Activated B cell treated with CpG ODN at 0.5 μM for 24 hours (primary cell): ENCODE data around the gene GALNT8. TPM values are rescaled to one million over a fixed set of nuclear protein-coding genes. Genes with fewer than 3 reads are reported as not detected.

ENCODE experiments used
- ATAC-seq: fragments of 200-7000 bp; cut with Tn5 transposase; one replicate; pipeline ENCODE4 v1.10.0; 2021; ENCODE audit warnings: low read depth, mild to moderate bottlenecking, moderate library complexity
- CTCF ChIA-PET: fragments of 350-600 bp; sonication (Branson Sonifier 250); formaldehyde crosslinking; loops from one replicate; lab custom pipeline; 2021; ENCODE audit warnings: antibody characterized with exemption; lab: Charles Lee
- POLR2A ChIA-PET: fragments of 350-600 bp; sonication (Branson Sonifier 250); formaldehyde crosslinking; loops from one replicate; lab custom pipeline; 2021; ENCODE audit warnings: antibody characterized with exemption; lab: Charles Lee
- DNase-seq: peaks from one replicate; pipeline ENCODE4 v3.0.0; 2022
- H3K27ac Mint-ChIP-seq: one replicate; pipeline ENCODE4 v1.8.0; 2020; ENCODE audit warnings: mixed read lengths
- H3K27me3 Mint-ChIP-seq: one replicate; pipeline ENCODE4 v1.8.0; 2021; ENCODE audit warnings: mixed read lengths
- H3K36me3 Mint-ChIP-seq: one replicate; pipeline ENCODE4 v1.8.0; 2021; ENCODE audit warnings: low read depth, mixed read lengths
- H3K4me1 Mint-ChIP-seq: one replicate; pipeline ENCODE4 v1.8.0; 2021; ENCODE audit warnings: mixed read lengths
- H3K4me3 Mint-ChIP-seq: one replicate; pipeline ENCODE4 v1.8.0; 2020; ENCODE audit warnings: mild to moderate bottlenecking, mixed read lengths
- H3K9me3 Mint-ChIP-seq: one replicate; pipeline ENCODE4 v1.8.0; 2020; ENCODE audit warnings: mixed read lengths
- CTCF ChIP-seq: fragments of 200-600 bp; IDR thresholded peaks from one replicate; pipeline ENCODE4 v1.8.0; 2022; ENCODE audit warnings: antibody characterized with exemption, mild to moderate bottlenecking
- intact Hi-C: fragments of 100-400 bp; cut with micrococcal nuclease; formaldehyde crosslinking; loops from one replicate; pipeline ENCODE4 v1.15.1; 2024
- total RNA-seq: library from RNA; stranded (reverse); gene quantifications from 2 replicates; pipeline ENCODE4 v1.2.3, GENCODE V29; 2022

Gene GALNT8
- total RNA-seq, 1 donor from 2014 or later: 1.4 TPM

- ChIA-PET CTCF (interaction anchor here (2.1 kb wide), 1 partner anchor 8 kb away, joined by 9 read pairs; no protein-coding TSS in a partner anchor), POLR2A (no interaction called here)
- Mint-ChIP-seq H3K9me3 (no peaks in the 10 kb centered on the region), H3K4me1 (peaks cover 2% of the 10 kb centered on the region), H3K27me3 (peaks cover 10% of the 10 kb centered on the region), H3K4me3 (no peak overlapping the region), H3K27ac (no peak overlapping the region), H3K36me3 (no peaks in the 10 kb centered on the region)
- no peak for ATAC-seq
- intact Hi-C loops: no loop called here
- DNase-seq: no peak
- TF ChIP-seq CTCF: no peak
Measured at GRCh38 chr12:4766445-4766844, 46.2 kb downstream of the GALNT8 start.

GRCh38 chr12:4767186-4767585, 47.0 kb downstream of the GALNT8 start:
- intact Hi-C loops: no loop called here
- ATAC-seq (no peak), DNase-seq (no peak)
- TF ChIP-seq CTCF: no peak
- no peaks in the 10 kb centered on the region for H3K9me3 Mint-ChIP-seq
- POLR2A ChIA-PET: no interaction called here
- peaks cover 2% of the 10 kb centered on the region for H3K4me1 Mint-ChIP-seq
- no peaks in the 10 kb centered on the region for H3K36me3 Mint-ChIP-seq
- H3K4me3 Mint-ChIP-seq: no peak overlapping the region
- H3K27me3 Mint-ChIP-seq: peaks cover 12% of the 10 kb centered on the region
- CTCF ChIA-PET: interaction anchor here (2.1 kb wide), 1 partner anchor 9 kb away, joined by 9 read pairs; no protein-coding TSS in a partner anchor
- H3K27ac Mint-ChIP-seq: no peak overlapping the region

GRCh38 chr12:4768341-4768740, 48.1 kb downstream of the GALNT8 start:
- ATAC-seq (no peak), DNase-seq (no peak)
- TF ChIP-seq CTCF: no peak
- Mint-ChIP-seq H3K9me3 (no peaks in the 10 kb centered on the region), H3K27me3 (peaks cover 18% of the 10 kb centered on the region), H3K4me1 (no peaks in the 10 kb centered on the region), H3K36me3 (no peaks in the 10 kb centered on the region), H3K4me3 (no peak overlapping the region), H3K27ac (no peak overlapping the region)
- intact Hi-C loops: no loop called here
- CTCF ChIA-PET: no interaction called here
- POLR2A ChIA-PET: interaction anchor here (0.6 kb wide), 1 partner anchor 758 kb away, joined by 3 read pairs; no protein-coding TSS in a partner anchor

- ChIA-PET CTCF (no interaction called here), POLR2A (no interaction called here)
- DNase-seq (no peak), ATAC-seq (no peak)
- no peak for TF ChIP-seq CTCF
- Mint-ChIP-seq H3K4me1 (no peaks in the 10 kb centered on the region), H3K4me3 (no peak overlapping the region), H3K27ac (no peak overlapping the region), H3K9me3 (no peaks in the 10 kb centered on the region), H3K27me3 (peaks cover 19% of the 10 kb centered on the region), H3K36me3 (no peaks in the 10 kb centered on the region)
- intact Hi-C loops: no loop called here
Measured at GRCh38 chr12:4769073-4769472, 48.9 kb downstream of the GALNT8 start.

- Mint-ChIP-seq H3K4me3 (no peak overlapping the region), H3K27ac (no peak overlapping the region), H3K36me3 (no peaks in the 10 kb centered on the region), H3K9me3 (no peaks in the 10 kb centered on the region), H3K4me1 (no peaks in the 10 kb centered on the region), H3K27me3 (peaks cover 19% of the 10 kb centered on the region)
- ATAC-seq (no peak), DNase-seq (no peak)
- TF ChIP-seq CTCF: no peak
- POLR2A ChIA-PET: no interaction called here
- CTCF ChIA-PET: no interaction called here
- intact Hi-C loops: no loop called here
Measured at GRCh38 chr12:4771172-4771959, 51.2 kb downstream of the GALNT8 start.
